ENCODE data around the gene CYP4F2. TPM values are rescaled to one million over a fixed set of nuclear protein-coding genes. Genes with fewer than 3 reads are reported as not detected.

CYP4F2 gene
- total and polyA plus RNA-seq, 2 experiments from 2014 or later = not detected

- no peak for DNase-seq
- Histone ChIP-seq H3K79me2 (ENCODE audit: insufficient read depth) (no peaks in the 10 kb centered on the region), H3K9ac (no peak overlapping the region), H3K9me3 (ENCODE audit: low read depth) (no peaks in the 10 kb centered on the region), H3K4me1 (ENCODE audit: insufficient read depth) (no peaks in the 10 kb centered on the region), H2AFZ (no peak overlapping the region), H3K36me3 (ENCODE audit: low read depth) (no peaks in the 10 kb centered on the region), H3K9me2 (ENCODE audit: insufficient read depth) (no peaks in the 10 kb centered on the region), H3F3A (ENCODE audit: insufficient read depth) (no peaks in the 10 kb centered on the region), H3K4me2 (ENCODE audit: unreplicated experiment) (no peak overlapping the region), H3K4me3 (no peak overlapping the region), H4K20me1 (ENCODE audit: insufficient read depth) (no peaks in the 10 kb centered on the region), H3K27ac (no peak overlapping the region), H3K27me3 (replicated peaks; ENCODE audit: insufficient read depth) (no peaks in the 10 kb centered on the region)
- in situ Hi-C loops (cut with MboI) = no loop called here
- 30 to 33% methylated on average over 2 of the region's 2 CpGs for WGBS, 2 experiments (ENCODE audit: low coverage in 1 of 2, low lambda C conversion rate in 2 of 2, missing lambda C conversion rate in 2 of 2)
- TF ChIP-seq EZH2phosphoT487 (IDR thresholded peaks at IDR 0.05; ENCODE audit: insufficient read depth, low read depth) (no peak), EZH2 (IDR thresholded peaks at IDR 0.05; ENCODE audit: insufficient read depth, poor library complexity, severe bottlenecking) (no peak)
These were observed 39.1 kb upstream of the CYP4F2 start for GRCh38 chr19:15936950-15937349.

- no peaks in the 10 kb centered on the region for H3K36me3 ChIP-seq (ENCODE audit: low read depth)
- no peak overlapping the region for H3K4me3 ChIP-seq
- no peak overlapping the region for H3K9ac ChIP-seq
- no peaks in the 10 kb centered on the region for H3K4me1 ChIP-seq (ENCODE audit: insufficient read depth)
- H4K20me1 ChIP-seq (ENCODE audit: insufficient read depth) = no peaks in the 10 kb centered on the region
- no peak overlapping the region for H3K4me2 ChIP-seq (ENCODE audit: unreplicated experiment)
- H2AFZ ChIP-seq = no peak overlapping the region
- 28 to 33% methylated on average over 3 of the region's 3 CpGs for WGBS, 2 experiments (ENCODE audit: low coverage in 1 of 2, low lambda C conversion rate in 2 of 2, missing lambda C conversion rate in 2 of 2)
- H3K79me2 ChIP-seq (ENCODE audit: insufficient read depth) = no peaks in the 10 kb centered on the region
- no peaks in the 10 kb centered on the region for H3F3A ChIP-seq (ENCODE audit: insufficient read depth)
- in situ Hi-C loops (cut with MboI) = no loop called here
- TF ChIP-seq EZH2 (IDR thresholded peaks at IDR 0.05; ENCODE audit: insufficient read depth, poor library complexity, severe bottlenecking) (no peak), EZH2phosphoT487 (IDR thresholded peaks at IDR 0.05; ENCODE audit: insufficient read depth, low read depth) (no peak)
- no peaks in the 10 kb centered on the region for H3K27me3 ChIP-seq (replicated peaks; ENCODE audit: insufficient read depth)
- no peaks in the 10 kb centered on the region for H3K9me2 ChIP-seq (ENCODE audit: insufficient read depth)
- H3K27ac ChIP-seq = no peak overlapping the region
- no peak for DNase-seq
- H3K9me3 ChIP-seq (ENCODE audit: low read depth) = no peaks in the 10 kb centered on the region
These were observed 38.3 kb upstream of the CYP4F2 start for GRCh38 chr19:15936173-15936572.

- H4K20me1 ChIP-seq (ENCODE audit: insufficient read depth) = no peaks in the 10 kb centered on the region
- WGBS, 2 experiments (ENCODE audit: low coverage in 1 of 2, low lambda C conversion rate in 2 of 2, missing lambda C conversion rate in 2 of 2) = 12 to 13% methylated on average over 3 of the region's 3 CpGs
- no peak overlapping the region for H2AFZ ChIP-seq
- in situ Hi-C loops (cut with MboI) = no loop called here
- H3K4me3 ChIP-seq = no peak overlapping the region
- no peak overlapping the region for H3K4me2 ChIP-seq (ENCODE audit: unreplicated experiment)
- H3K9me2 ChIP-seq (ENCODE audit: insufficient read depth) = no peaks in the 10 kb centered on the region
- no peaks in the 10 kb centered on the region for H3K4me1 ChIP-seq (ENCODE audit: insufficient read depth)
- TF ChIP-seq EZH2 (IDR thresholded peaks at IDR 0.05; ENCODE audit: insufficient read depth, poor library complexity, severe bottlenecking) (no peak), EZH2phosphoT487 (IDR thresholded peaks at IDR 0.05; ENCODE audit: insufficient read depth, low read depth) (no peak)
- H3K9me3 ChIP-seq (ENCODE audit: low read depth) = no peaks in the 10 kb centered on the region
- no peak overlapping the region for H3K27ac ChIP-seq
- H3K27me3 ChIP-seq (replicated peaks; ENCODE audit: insufficient read depth) = no peaks in the 10 kb centered on the region
- no peaks in the 10 kb centered on the region for H3F3A ChIP-seq (ENCODE audit: insufficient read depth)
- no peaks in the 10 kb centered on the region for H3K36me3 ChIP-seq (ENCODE audit: low read depth)
- no peak overlapping the region for H3K9ac ChIP-seq
- no peaks in the 10 kb centered on the region for H3K79me2 ChIP-seq (ENCODE audit: insufficient read depth)
- DNase-seq = no peak
These were observed 37.4 kb upstream of the CYP4F2 start for GRCh38 chr19:15935167-15935702.

GRCh38 chr19:15934332-15935078, 36.6 kb upstream of the CYP4F2 start, which contains the start of gene CYP4F11:
TSS of gene CYP4F11 (minus strand) at chr19:15934529. CDS start at chr19:15934408, 121 bp downstream.
- no peaks in the 10 kb centered on the region for H3K36me3 ChIP-seq (ENCODE audit: low read depth)
- no peak for TF ChIP-seq EZH2phosphoT487 (IDR thresholded peaks at IDR 0.05; ENCODE audit: insufficient read depth, low read depth)
- no peak for TF ChIP-seq EZH2 (IDR thresholded peaks at IDR 0.05; ENCODE audit: insufficient read depth, poor library complexity, severe bottlenecking)
- 12 to 14% methylated on average over 10 of the region's 10 CpGs for WGBS, 2 experiments (ENCODE audit: low coverage in 1 of 2, low lambda C conversion rate in 2 of 2, missing lambda C conversion rate in 2 of 2)
- H3K9ac ChIP-seq = no peak within 1 kb of the TSS
- no peak within 1 kb of the TSS for H3K4me3 ChIP-seq
- no peak within 1 kb of the TSS for H2AFZ ChIP-seq
- H3F3A ChIP-seq (ENCODE audit: insufficient read depth) = no peaks in the 10 kb centered on the region
- H3K9me3 ChIP-seq (ENCODE audit: low read depth) = no peaks in the 10 kb centered on the region
- in situ Hi-C loops (cut with MboI) = no loop called here
- no peaks in the 10 kb centered on the region for H3K27me3 ChIP-seq (replicated peaks; ENCODE audit: insufficient read depth)
- H3K4me1 ChIP-seq (ENCODE audit: insufficient read depth) = no peaks in the 10 kb centered on the region
- DNase-seq = no peak
- H4K20me1 ChIP-seq (ENCODE audit: insufficient read depth) = no peaks in the 10 kb centered on the region
- H3K9me2 ChIP-seq (ENCODE audit: insufficient read depth) = no peaks in the 10 kb centered on the region
- H3K79me2 ChIP-seq (ENCODE audit: insufficient read depth) = no peaks in the 10 kb centered on the region
- H3K4me2 ChIP-seq (ENCODE audit: unreplicated experiment) = no peak within 1 kb of the TSS
- H3K27ac ChIP-seq = no peak within 1 kb of the TSS
